Brain microvascular endothelial cell (primary cell): ENCODE results near the gene OR51I2.

ENCODE experiments used
- DNase-seq: peaks from one replicate; pipeline ENCODE4 v3.0.0-alpha.2; 2020
- H3K27ac ChIP-seq: fragments of 250-450 bp; sonication (Bioruptor Pico); 2 replicates; pipeline ENCODE4 v1.5.1; 2020; ENCODE audit warnings: mild to moderate bottlenecking, moderate library complexity
- H3K27me3 ChIP-seq: fragments of 250-450 bp; sonication (Bioruptor Pico); replicated peaks from 2 replicates; pipeline ENCODE4 v1.5.1; 2020; ENCODE audit warnings: mild to moderate bottlenecking
- H3K36me3 ChIP-seq: fragments of 250-450 bp; sonication (Bioruptor Pico); replicated peaks from 2 replicates; pipeline ENCODE4 v1.5.1; 2020; ENCODE audit warnings: mild to moderate bottlenecking
- H3K4me3 ChIP-seq: 2 replicates; pipeline ENCODE4 v1.5.1; 2011; ENCODE audit warnings: low read depth, mild to moderate bottlenecking, control low read depth, low read length, moderate library complexity
- in situ Hi-C: cut with HindIII; loops from 2 replicates; pipeline ENCODE4 v1.10.0; 2017; ENCODE audit warnings: low sequenced_read_pairs, low pct_ligation_motif_present
- TF ChIP-seq, protein P1 (sequence below): IDR thresholded peaks from 2 replicates; pipeline ENCODE4 v1.5.1; 2011; ENCODE audit warnings: low read depth, mild to moderate bottlenecking, moderate library complexity, low read length, control low read depth, inconsistent platforms; ENCODE audit errors: missing control alignments

Gene OR51I2

DNA sequence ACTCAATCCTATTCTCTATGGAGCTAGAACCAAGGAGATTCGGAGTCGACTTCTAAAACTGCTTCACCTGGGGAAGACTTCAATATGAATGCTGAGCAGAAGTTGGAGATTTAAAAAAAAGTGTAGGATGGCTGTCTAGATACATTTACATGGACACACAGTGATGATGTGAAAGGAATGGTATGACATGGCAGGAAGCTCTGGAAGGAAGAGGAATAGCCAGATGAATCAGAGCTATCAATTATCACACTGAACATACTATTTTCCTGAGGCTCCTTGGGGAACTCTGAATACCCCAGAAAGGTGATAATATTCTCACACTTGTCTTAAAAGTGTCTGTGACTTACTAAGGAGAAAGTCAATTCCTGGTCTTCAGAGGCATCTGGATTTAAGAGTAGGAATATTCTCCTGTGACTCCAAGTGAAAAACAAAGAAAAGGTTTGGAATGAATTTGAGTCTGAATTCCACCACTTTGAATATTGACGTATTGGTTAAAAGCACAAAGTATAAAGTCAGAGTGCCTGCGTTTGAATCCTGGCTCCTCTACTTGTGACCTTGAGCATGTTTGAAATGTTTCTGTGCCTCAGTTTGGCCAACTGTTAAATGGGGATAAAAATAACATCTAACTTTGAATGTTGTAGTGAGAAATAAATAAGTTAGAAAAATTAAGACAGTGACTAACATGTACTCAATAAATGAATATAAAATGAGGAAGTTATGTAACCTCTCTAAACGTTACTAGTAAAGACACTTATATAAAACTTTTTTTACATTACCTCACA is 40.6 kb downstream of the OR51I2 start:
- Histone ChIP-seq H3K27me3 (no peaks in the 10 kb centered on the region), H3K36me3 (no peaks in the 10 kb centered on the region), H3K4me3 (no peak overlapping the region), H3K27ac (no peak overlapping the region)
- DNase-seq, result no peak
- in situ Hi-C loops, result no loop called here
- TF ChIP-seq, protein P1, sequence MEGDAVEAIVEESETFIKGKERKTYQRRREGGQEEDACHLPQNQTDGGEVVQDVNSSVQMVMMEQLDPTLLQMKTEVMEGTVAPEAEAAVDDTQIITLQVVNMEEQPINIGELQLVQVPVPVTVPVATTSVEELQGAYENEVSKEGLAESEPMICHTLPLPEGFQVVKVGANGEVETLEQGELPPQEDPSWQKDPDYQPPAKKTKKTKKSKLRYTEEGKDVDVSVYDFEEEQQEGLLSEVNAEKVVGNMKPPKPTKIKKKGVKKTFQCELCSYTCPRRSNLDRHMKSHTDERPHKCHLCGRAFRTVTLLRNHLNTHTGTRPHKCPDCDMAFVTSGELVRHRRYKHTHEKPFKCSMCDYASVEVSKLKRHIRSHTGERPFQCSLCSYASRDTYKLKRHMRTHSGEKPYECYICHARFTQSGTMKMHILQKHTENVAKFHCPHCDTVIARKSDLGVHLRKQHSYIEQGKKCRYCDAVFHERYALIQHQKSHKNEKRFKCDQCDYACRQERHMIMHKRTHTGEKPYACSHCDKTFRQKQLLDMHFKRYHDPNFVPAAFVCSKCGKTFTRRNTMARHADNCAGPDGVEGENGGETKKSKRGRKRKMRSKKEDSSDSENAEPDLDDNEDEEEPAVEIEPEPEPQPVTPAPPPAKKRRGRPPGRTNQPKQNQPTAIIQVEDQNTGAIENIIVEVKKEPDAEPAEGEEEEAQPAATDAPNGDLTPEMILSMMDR, result no peak

DNA sequence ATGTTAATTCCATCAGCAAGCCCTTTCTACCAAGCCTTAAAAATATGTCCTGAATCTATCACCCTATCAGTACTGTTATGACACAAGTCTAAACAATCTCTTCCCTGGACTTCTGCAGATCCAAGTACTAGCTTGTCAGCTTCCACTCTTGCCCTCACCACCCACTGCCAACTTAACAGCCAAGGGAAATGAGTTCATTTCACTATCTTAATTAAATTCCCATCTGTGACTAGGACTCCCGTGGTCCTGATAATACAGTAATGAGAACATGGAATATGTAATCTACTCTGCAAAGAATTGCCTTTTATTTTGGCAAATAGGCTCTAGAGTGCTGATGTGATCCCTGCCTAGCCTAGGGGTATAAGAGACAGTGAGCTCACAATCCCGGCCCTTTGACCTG is 50.5 kb downstream of the OR51I2 start:
- in situ Hi-C loops, result no loop called here
- Histone ChIP-seq H3K27ac (no peak overlapping the region), H3K4me3 (no peak overlapping the region), H3K36me3 (no peaks in the 10 kb centered on the region), H3K27me3 (no peaks in the 10 kb centered on the region)
- DNase-seq, result no peak
- TF ChIP-seq, protein P1, result no peak

DNA sequence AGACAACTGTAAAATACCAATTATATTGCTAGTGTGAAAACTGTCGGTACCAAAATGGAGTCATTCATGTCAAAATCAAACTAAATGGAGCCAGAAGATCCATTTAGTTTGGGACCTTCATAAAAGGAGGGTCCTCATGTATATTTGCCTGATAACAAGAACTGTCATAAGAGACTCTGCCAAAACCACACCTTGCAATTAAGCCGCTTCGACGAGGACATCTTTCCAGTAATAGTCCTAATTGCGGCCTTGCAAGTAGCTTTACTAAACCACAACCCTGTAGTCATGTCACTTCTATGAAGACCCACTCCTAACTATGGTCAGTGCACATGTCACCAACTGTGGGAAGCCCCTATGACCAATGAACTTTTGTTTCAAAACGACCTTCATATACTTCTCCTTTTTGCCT is 51.3 kb downstream of the OR51I2 start:
- Histone ChIP-seq H3K4me3 (no peak overlapping the region), H3K27ac (no peak overlapping the region), H3K36me3 (no peaks in the 10 kb centered on the region), H3K27me3 (no peaks in the 10 kb centered on the region)
- TF ChIP-seq, protein P1, result no peak
- in situ Hi-C loops, result no loop called here
- DNase-seq, result no peak

DNA sequence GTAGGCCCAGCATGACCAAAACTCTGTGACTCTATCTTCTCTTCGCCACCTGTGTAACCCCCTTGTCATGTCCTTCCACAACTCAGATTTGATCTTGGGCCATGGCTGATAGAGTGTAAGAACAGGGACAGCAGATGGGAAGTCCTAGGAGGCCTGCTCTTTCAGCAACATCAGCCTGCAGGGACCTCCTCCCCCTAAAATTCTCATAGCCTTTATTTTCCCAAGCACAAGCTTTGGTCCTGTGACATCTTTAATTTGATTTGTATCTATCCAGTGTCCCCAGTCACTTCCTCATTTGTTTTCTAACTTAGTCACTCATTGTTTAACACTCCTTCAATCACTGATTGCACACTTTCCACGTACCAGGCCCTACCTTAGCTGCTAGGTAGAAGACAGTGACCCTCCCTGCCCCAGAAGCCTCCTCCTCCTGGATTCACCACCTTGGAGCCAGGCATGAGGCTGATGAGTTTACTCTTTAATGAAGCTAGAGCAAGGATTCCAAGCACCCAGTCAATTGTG is 55.3 kb downstream of the OR51I2 start:
- TF ChIP-seq, protein P1, result no peak
- Histone ChIP-seq H3K36me3 (no peaks in the 10 kb centered on the region), H3K27me3 (no peaks in the 10 kb centered on the region), H3K4me3 (no peak overlapping the region), H3K27ac (no peak overlapping the region)
- no peak for DNase-seq
- in situ Hi-C loops, result no loop called here

DNA sequence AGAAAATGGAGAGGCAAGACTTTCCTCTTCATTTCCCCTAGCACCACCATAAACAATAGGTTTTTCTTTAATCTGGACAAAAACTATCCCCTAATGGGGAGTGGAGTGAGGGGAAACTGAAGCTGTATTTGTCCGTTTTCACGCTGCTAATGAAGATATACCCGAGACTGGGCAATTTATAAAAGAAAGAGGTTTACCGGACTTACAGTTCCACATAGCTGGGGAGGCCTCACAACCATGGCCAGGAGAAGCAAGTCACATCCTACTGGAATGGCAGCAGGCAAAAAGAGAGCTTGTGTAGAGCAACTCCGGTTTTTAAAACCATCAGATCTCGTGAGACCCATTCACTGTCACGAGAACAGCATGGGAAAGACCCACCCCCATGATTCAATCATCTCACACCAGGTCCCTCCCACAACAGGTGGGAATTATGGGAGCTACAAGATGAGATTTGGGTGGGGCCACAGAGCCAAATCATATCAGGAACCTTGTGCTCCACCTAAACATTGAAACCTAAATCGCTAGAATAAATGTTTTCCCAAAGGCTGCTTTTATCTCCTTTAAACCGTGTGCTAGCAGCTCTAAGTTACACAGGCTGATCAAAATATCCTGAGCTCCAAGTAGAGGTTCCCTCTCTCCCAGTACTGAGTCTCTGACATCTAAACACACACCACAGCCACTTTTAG is 56.4 kb downstream of the OR51I2 start:
- Histone ChIP-seq H3K27me3 (no peaks in the 10 kb centered on the region), H3K36me3 (no peaks in the 10 kb centered on the region), H3K27ac (no peak overlapping the region), H3K4me3 (no peak overlapping the region)
- in situ Hi-C loops, result no loop called here
- DNase-seq, result no peak
- TF ChIP-seq, protein P1, result no peak
